Measurements from ENCODE around the gene SMARCC2.

DNA sequence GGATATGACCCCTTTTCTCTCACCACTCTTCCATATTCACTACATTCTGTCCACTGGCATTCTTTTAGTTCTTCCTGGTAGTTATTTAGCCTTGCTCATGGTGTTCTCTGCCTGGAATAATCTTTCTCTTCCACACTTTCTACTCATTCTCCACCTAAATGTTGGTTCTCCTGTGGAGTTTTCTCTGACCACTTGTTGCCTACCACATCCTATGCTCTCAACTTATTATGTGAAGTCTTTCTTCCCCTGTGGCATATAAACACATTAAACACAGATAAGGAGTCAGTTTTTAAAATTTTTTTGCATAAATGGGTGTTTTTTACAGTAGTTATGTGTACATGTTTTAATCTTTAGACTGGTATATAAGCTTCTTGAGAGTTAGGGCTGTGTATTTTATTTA is 3.3 kb upstream of the SMARCC2 start:
- TF ChIP-seq YY1 (IDR thresholded peaks at IDR 0.05; ENCODE audit: insufficient read depth, insufficient replicate concordance, low read depth, low read length): no peak
- TF ChIP-seq IKZF4 (CRISPR knock-in tag; IDR thresholded peaks at IDR 0.05; ENCODE audit: borderline replicate concordance, low read depth, not compliant biosample characterization): no peak
- no peak for TF ChIP-seq PHF8 (CRISPR knock-in tag; IDR thresholded peaks at IDR 0.05)
- TF ChIP-seq, protein P1, sequence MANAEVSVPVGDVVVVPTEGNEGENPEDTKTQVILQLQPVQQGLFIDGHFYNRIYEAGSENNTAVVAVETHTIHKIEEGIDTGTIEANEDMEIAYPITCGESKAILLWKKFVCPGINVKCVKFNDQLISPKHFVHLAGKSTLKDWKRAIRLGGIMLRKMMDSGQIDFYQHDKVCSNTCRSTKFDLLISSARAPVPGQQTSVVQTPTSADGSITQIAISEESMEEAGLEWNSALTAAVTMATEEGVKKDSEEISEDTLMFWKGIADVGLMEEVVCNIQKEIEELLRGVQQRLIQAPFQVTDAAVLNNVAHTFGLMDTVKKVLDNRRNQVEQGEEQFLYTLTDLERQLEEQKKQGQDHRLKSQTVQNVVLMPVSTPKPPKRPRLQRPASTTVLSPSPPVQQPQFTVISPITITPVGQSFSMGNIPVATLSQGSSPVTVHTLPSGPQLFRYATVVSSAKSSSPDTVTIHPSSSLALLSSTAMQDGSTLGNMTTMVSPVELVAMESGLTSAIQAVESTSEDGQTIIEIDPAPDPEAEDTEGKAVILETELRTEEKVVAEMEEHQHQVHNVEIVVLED (CRISPR knock-in tag; IDR thresholded peaks at IDR 0.05; ENCODE audit: borderline replicate concordance): no peak
